HG03108 (cell line): ENCODE results near the gene EZH1.
"Not testable (repeated sequence)": the region's sequence is repeated elsewhere in the genome, so short reads cannot be mapped to it uniquely, and the experiment has no call there.

Experiments used
- ATAC-seq: cut with Tn5 transposase; IDR thresholded peaks from one replicate; pipeline ENCODE4 v1.9.1; 2021; ENCODE audit warnings: moderate library complexity; ENCODE audit not compliant: unreplicated experiment

Gene EZH1

GRCh38 chr17:42773290-42774035 is 28.6 kb upstream of the EZH1 start, which contains the start of gene VPS25:
TSS of gene VPS25 (plus strand) at chr17:42773449. CDS start at chr17:42773476, 27 bp downstream.
- ATAC-seq: peak; percentile 68

GRCh38 chr17:42772945-42773289 is 28.1 kb upstream of the EZH1 start:
- no peak for ATAC-seq

- not testable (repeated sequence) for ATAC-seq
These were observed 25.1 kb upstream of the EZH1 start for GRCh38 chr17:42769964-42770363.

- not testable (repeated sequence) for ATAC-seq
These were observed 23.2 kb upstream of the EZH1 start for GRCh38 chr17:42768006-42768405.

- no peak for ATAC-seq
These were observed 22.7 kb upstream of the EZH1 start for GRCh38 chr17:42767512-42767911.

GRCh38 chr17:42766124-42766523 is 21.3 kb upstream of the EZH1 start:
- no peak for ATAC-seq

- no peak for ATAC-seq
These were observed 16.8 kb upstream of the EZH1 start for GRCh38 chr17:42761638-42762037.

- ATAC-seq: no peak
These were observed 16.1 kb upstream of the EZH1 start, which contains the start of gene RAMP2 for GRCh38 chr17:42760652-42761581. TSS of gene RAMP2 (plus strand) at chr17:42761227. CDS start at chr17:42761262, 35 bp downstream.

GRCh38 chr17:42759982-42760651 is 15.3 kb upstream of the EZH1 start:
- peak; percentile 79 for ATAC-seq

- no peak for ATAC-seq
These were observed 9.9 kb upstream of the EZH1 start for GRCh38 chr17:42754782-42755181.

- ATAC-seq: no peak
These were observed 6.8 kb upstream of the EZH1 start for GRCh38 chr17:42751628-42752027.

GRCh38 chr17:42750739-42751344 is 6.0 kb upstream of the EZH1 start:
- no peak for ATAC-seq

GRCh38 chr17:42748908-42749798 is 4.3 kb upstream of the EZH1 start:
- ATAC-seq: no peak

- no peak for ATAC-seq
These were observed 3.5 kb upstream of the EZH1 start for GRCh38 chr17:42748202-42748907.

- ATAC-seq: peak; percentile 36
These were observed 496 bp downstream of the EZH1 start for GRCh38 chr17:42744283-42744805.

- ATAC-seq: no peak
These were observed 1.1 kb downstream of the EZH1 start for GRCh38 chr17:42743595-42744282.

- not testable (repeated sequence) for ATAC-seq
These were observed 1.9 kb downstream of the EZH1 start for GRCh38 chr17:42742916-42743315.

- ATAC-seq: no peak
These were observed 4.1 kb downstream of the EZH1 start for GRCh38 chr17:42740699-42741098.
